Ovary (tissue), 3 donors: ENCODE results near the gene DHRS7C.

Experiments used
- CTCF ChIP-seq, 3 donors: fragments of 450-650 bp in 2 of 3; fragments of 200-600 bp in 1 of 3; IDR thresholded peaks; one replicate each; pipeline versions ENCODE4 v1.5.1 to v1.8.0; 2016 to 2022; ENCODE audit warnings: antibody characterized with exemption in 3 of 3, mild to moderate bottlenecking in 1 of 3
- POLR2A ChIP-seq: fragments of 450-650 bp; IDR thresholded peaks from one replicate; pipeline ENCODE4 v1.6.1; 2017; ENCODE audit warnings: antibody characterized with exemption, mild to moderate bottlenecking, moderate library complexity
- donor health status: DM: no; HTN: no; CAD: no.

- TF ChIP-seq CTCF (IDR thresholded peaks at IDR 0.05) (no peak), POLR2A (no peak)
These were observed 34.3 kb upstream of the DHRS7C start, which contains the start of gene GLP2R for GRCh38 chr17:9825641-9826150.
